ENCODE data around the gene CALCOCO1.

- TF ChIP-seq CTCF (IDR thresholded peaks at IDR 0.05; ENCODE audit: low read depth, low read length) (no peak), EZH2phosphoT487 (IDR thresholded peaks at IDR 0.05; ENCODE audit: low read depth) (no peak)
Observed at GRCh38 chr12:53744751-53745150, 17.5 kb upstream of the CALCOCO1 start.

Measured in OCI-LY3 (cell line).